Measurements from ENCODE around the gene FXYD4. TPM values are rescaled to one million over a fixed set of nuclear protein-coding genes. Genes with fewer than 3 reads are reported as not detected.

FXYD4 gene
- total and polyA plus RNA-seq, 4 donors: not detected

DNA sequence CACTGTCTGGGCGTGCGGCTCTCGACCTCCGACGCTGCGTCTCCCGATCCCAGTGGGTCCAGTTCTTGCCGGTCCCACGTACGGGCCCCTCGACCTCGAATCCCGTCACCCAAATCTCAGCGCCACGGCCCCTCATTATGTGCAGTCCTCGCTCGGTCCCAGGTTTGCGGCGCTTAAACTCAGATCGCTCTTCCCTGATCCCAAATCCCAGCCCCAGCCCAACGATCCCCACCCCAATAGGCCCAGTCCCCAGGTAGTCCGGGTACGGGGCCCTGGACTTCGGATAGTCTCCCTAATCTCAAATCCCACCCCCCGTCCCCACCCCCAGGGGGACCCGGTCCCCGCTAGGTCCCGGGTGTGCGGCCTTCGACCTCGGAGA is 36.9 kb downstream of the FXYD4 start:
- Histone ChIP-seq H3K36me3 (ENCODE audit: control insufficient read depth in 1 of 2, insufficient read depth in 2 of 2, low read length in 1 of 2) (no peaks in the 10 kb centered on the region), H3K9me3 (ENCODE audit: control insufficient read depth, low read length) (no peaks in the 10 kb centered on the region), H3K4me1 (ENCODE audit: control insufficient read depth in 1 of 2, insufficient read depth in 2 of 2, low read length in 2 of 2) (peaks cover 0 to 6% of the 10 kb centered on the region in 2 donors), H3K27ac (ENCODE audit: low read depth in 1 of 2, low read length in 2 of 2) (peak overlapping the region; percentile 50 to 99), H3K4me3 (ENCODE audit: low read length in 2 of 2) (peak overlapping the region; percentile 39 to 87), H3K27me3 (ENCODE audit: control insufficient read depth in 1 of 2, insufficient read depth in 2 of 2, low read length in 1 of 2) (no peaks in the 10 kb centered on the region)
- intact Hi-C loops (cut with DNase I): no loop called here
- 1% methylated on average over 31 of the region's 31 CpGs for WGBS, 2 donors
- DNase-seq: peak in 1 of 2 donors; percentile 76
- ATAC-seq (ENCODE audit: low FRiP score): no peak

- no peaks in the 10 kb centered on the region for H3K9me3 ChIP-seq (ENCODE audit: control insufficient read depth, low read length)
- no peaks in the 10 kb centered on the region for H3K27me3 ChIP-seq (ENCODE audit: control insufficient read depth in 1 of 2, insufficient read depth in 2 of 2, low read length in 1 of 2)
- no peaks in the 10 kb centered on the region for H3K36me3 ChIP-seq (ENCODE audit: control insufficient read depth in 1 of 2, insufficient read depth in 2 of 2, low read length in 1 of 2)
- peak within 1 kb of the TSS; percentile 39 to 87 for H3K4me3 ChIP-seq (ENCODE audit: low read length in 2 of 2)
- H3K27ac ChIP-seq (ENCODE audit: low read depth in 1 of 2, low read length in 2 of 2): peak within 1 kb of the TSS; percentile 50 to 99
- intact Hi-C loops (cut with DNase I): loop anchor here in 1 of 2 donors (1.0 kb wide), 1 partner anchor 11 kb away; no protein-coding TSS in a partner anchor
- peaks cover 0 to 6% of the 10 kb centered on the region in 2 donors for H3K4me1 ChIP-seq (ENCODE audit: control insufficient read depth in 1 of 2, insufficient read depth in 2 of 2, low read length in 2 of 2)
- 0 to 1% methylated on average over 60 to 68 of the region's 68 CpGs for WGBS, 2 donors
- DNase-seq (peak; percentile 97), ATAC-seq (ENCODE audit: low FRiP score) (peak; percentile 96)
Measured at GRCh38 chr10:43408710-43409384, 37.4 kb downstream of the FXYD4 start, which contains the start of gene HNRNPF. Gene HNRNPF (minus strand): TSS chr10:43409186. CDS start chr10:43387884, 21,302 bp downstream.

DNA sequence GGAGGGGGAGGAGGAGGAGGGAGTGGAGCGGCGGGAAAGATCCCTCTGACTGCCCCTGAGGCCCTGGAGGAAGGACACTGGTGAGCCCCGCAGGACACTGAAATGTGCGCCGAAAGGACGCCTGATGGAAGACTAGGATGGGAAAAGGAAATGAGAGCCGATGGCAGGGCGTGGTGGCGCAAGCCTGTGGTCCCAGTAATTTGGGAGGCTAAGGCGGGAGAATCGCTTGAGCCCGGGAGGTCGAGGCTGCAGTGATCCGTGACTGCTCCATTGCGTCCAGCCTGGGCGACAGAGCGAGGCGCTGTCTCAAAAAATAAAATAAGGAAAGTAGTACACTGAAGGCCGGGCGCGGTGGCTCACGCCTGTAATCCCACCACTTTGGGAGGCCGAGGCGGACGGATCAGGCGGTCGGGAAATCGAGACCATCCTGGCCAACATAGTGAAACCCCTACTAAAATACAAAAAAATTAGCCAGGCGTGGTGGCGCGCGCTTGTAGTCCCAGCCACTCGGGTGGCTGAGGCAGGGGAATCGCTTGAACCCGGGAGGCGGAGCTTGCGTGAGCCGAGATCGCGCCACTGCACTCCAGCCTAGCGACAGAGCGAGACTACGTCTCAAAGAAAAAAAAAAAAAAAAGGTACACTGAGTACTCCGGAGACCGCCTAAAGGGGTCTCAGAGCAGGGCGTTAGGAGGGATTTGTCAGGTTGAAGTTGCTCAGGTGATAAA is 38.1 kb downstream of the FXYD4 start:
- intact Hi-C loops (cut with DNase I): loop anchor here in 1 of 2 donors (1.0 kb wide), 1 partner anchor 11 kb away; no protein-coding TSS in a partner anchor
- WGBS, 2 donors: 6 to 12% methylated on average over 46 of the region's 46 CpGs

DNA sequence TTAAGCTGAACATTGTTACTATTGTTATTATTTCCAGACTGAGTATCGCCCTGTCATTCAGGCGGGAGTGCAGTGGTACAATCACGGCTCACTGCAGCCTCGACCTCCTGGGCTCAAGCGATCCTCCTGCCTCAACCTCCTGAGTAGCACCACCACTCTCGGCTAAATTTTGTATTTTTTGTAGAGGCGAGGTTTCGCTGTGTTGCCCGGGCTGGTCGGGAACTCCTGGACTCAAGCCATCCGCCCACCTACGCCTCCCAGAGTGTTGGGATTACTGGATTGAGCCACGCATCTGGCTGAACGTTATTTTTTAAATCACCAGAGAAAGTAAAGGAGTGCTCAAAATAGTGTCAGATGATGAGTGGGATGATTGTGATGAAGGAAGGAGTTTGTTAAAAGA is 38.9 kb downstream of the FXYD4 start:
- Histone ChIP-seq H3K27ac (ENCODE audit: low read depth in 1 of 2, low read length in 2 of 2) (no peak overlapping the region), H3K9me3 (ENCODE audit: control insufficient read depth, low read length) (no peaks in the 10 kb centered on the region), H3K36me3 (ENCODE audit: control insufficient read depth in 1 of 2, insufficient read depth in 2 of 2, low read length in 1 of 2) (no peaks in the 10 kb centered on the region), H3K4me1 (ENCODE audit: control insufficient read depth in 1 of 2, insufficient read depth in 2 of 2, low read length in 2 of 2) (peaks cover 0 to 6% of the 10 kb centered on the region in 2 donors), H3K4me3 (ENCODE audit: low read length in 2 of 2) (no peak overlapping the region), H3K27me3 (ENCODE audit: control insufficient read depth in 1 of 2, insufficient read depth in 2 of 2, low read length in 1 of 2) (no peaks in the 10 kb centered on the region)
- ATAC-seq (ENCODE audit: low FRiP score): no peak
- 73 to 82% methylated on average over 14 of the region's 14 CpGs for WGBS, 2 donors
- intact Hi-C loops (cut with DNase I): no loop called here
- DNase-seq: peak in 1 of 2 donors; percentile 39

More for the DNA sequence above, 38.1 kb downstream of the FXYD4 start:
- Histone ChIP-seq H3K4me3 (ENCODE audit: low read length in 2 of 2) (peak overlapping the region; percentile 30 to 36), H3K27me3 (ENCODE audit: control insufficient read depth in 1 of 2, insufficient read depth in 2 of 2, low read length in 1 of 2) (no peaks in the 10 kb centered on the region), H3K36me3 (ENCODE audit: control insufficient read depth in 1 of 2, insufficient read depth in 2 of 2, low read length in 1 of 2) (no peaks in the 10 kb centered on the region), H3K4me1 (ENCODE audit: control insufficient read depth in 1 of 2, insufficient read depth in 2 of 2, low read length in 2 of 2) (peaks cover 0 to 6% of the 10 kb centered on the region in 2 donors), H3K27ac (ENCODE audit: low read depth in 1 of 2, low read length in 2 of 2) (peak overlapping the region in 1 of 2 donors; percentile 82), H3K9me3 (ENCODE audit: control insufficient read depth, low read length) (no peaks in the 10 kb centered on the region)
- ATAC-seq (ENCODE audit: low FRiP score) (peak; percentile 0), DNase-seq (peak; percentile 71 to 81)

GRCh38 chr10:43411536-43411935 is 40.1 kb downstream of the FXYD4 start:
- no peaks in the 10 kb centered on the region for H3K4me1 ChIP-seq (ENCODE audit: control insufficient read depth in 1 of 2, insufficient read depth in 2 of 2, low read length in 2 of 2)
- DNase-seq: peak in 1 of 2 donors; percentile 23
- no peak overlapping the region for H3K27ac ChIP-seq (ENCODE audit: low read depth in 1 of 2, low read length in 2 of 2)
- 53% methylated on average over 2 of the region's 2 CpGs for WGBS, 2 donors
- no peak for ATAC-seq (ENCODE audit: low FRiP score)
- H3K36me3 ChIP-seq (ENCODE audit: control insufficient read depth in 1 of 2, insufficient read depth in 2 of 2, low read length in 1 of 2): no peaks in the 10 kb centered on the region
- H3K9me3 ChIP-seq (ENCODE audit: control insufficient read depth, low read length): no peaks in the 10 kb centered on the region
- intact Hi-C loops (cut with DNase I): no loop called here
- no peak overlapping the region for H3K4me3 ChIP-seq (ENCODE audit: low read length in 2 of 2)
- no peaks in the 10 kb centered on the region for H3K27me3 ChIP-seq (ENCODE audit: control insufficient read depth in 1 of 2, insufficient read depth in 2 of 2, low read length in 1 of 2)

DNA sequence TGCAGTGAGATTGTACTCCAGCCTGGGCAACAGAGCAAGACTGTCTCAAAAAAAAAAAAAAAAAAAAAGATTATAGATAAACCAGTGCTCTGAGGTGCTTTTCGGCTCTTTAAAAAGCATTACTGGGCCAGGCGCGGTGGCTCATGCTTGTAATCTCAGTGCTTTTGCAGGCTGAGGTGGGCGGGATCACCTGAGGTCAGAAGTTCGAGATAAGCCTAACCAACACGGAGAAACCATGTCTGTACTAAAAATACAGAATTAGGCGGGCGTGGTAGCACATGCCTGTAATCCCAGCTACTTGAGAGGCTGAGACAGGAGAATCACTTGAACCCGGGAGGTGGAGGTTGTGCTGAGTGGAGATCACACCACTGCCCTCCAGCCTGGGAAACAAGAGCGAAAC is 44.1 kb downstream of the FXYD4 start:
- no peaks in the 10 kb centered on the region for H3K9me3 ChIP-seq (ENCODE audit: control insufficient read depth, low read length)
- ATAC-seq (ENCODE audit: low FRiP score) (no peak), DNase-seq (peak in 1 of 2 donors; percentile 50)
- no peaks in the 10 kb centered on the region for H3K36me3 ChIP-seq (ENCODE audit: control insufficient read depth in 1 of 2, insufficient read depth in 2 of 2, low read length in 1 of 2)
- no peaks in the 10 kb centered on the region for H3K4me1 ChIP-seq (ENCODE audit: control insufficient read depth in 1 of 2, insufficient read depth in 2 of 2, low read length in 2 of 2)
- H3K27ac ChIP-seq (ENCODE audit: low read depth in 1 of 2, low read length in 2 of 2): no peak overlapping the region
- intact Hi-C loops (cut with DNase I): no loop called here
- no peaks in the 10 kb centered on the region for H3K27me3 ChIP-seq (ENCODE audit: control insufficient read depth in 1 of 2, insufficient read depth in 2 of 2, low read length in 1 of 2)
- 92% methylated on average over 10 of the region's 10 CpGs for WGBS, 2 donors
- no peak overlapping the region for H3K4me3 ChIP-seq (ENCODE audit: low read length in 2 of 2)

GRCh38 chr10:43417950-43418768 is 46.7 kb downstream of the FXYD4 start:
- intact Hi-C loops (cut with DNase I): no loop called here
- DNase-seq: no peak
- H3K4me1 ChIP-seq (ENCODE audit: control insufficient read depth in 1 of 2, insufficient read depth in 2 of 2, low read length in 2 of 2): no peaks in the 10 kb centered on the region
- no peak for ATAC-seq (ENCODE audit: low FRiP score)
- WGBS, 2 donors: 82 to 86% methylated on average over 14 of the region's 14 CpGs
- H3K27ac ChIP-seq (ENCODE audit: low read depth in 1 of 2, low read length in 2 of 2): no peak overlapping the region
- H3K9me3 ChIP-seq (ENCODE audit: control insufficient read depth, low read length): no peaks in the 10 kb centered on the region
- H3K27me3 ChIP-seq (ENCODE audit: control insufficient read depth in 1 of 2, insufficient read depth in 2 of 2, low read length in 1 of 2): no peaks in the 10 kb centered on the region
- H3K36me3 ChIP-seq (ENCODE audit: control insufficient read depth in 1 of 2, insufficient read depth in 2 of 2, low read length in 1 of 2): no peaks in the 10 kb centered on the region
- H3K4me3 ChIP-seq (ENCODE audit: low read length in 2 of 2): no peak overlapping the region

DNA sequence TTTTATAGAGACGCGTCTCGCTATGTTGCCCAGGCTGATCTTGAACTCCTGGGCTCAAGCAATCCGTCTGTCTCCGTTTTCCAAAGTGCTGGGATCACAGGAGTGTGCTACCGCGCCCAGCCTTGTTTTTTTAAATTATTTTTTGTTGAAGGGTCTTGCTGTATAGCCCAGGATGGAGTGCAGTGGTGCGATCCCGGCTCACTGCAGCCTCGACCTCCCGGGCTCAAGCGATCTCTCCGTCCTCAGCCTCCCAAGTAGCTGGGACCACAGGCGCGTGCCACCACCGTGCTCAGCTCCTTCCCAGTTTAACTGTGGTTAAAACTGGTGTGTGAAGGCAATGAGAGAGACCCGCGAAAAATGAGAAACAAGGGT is 48.5 kb downstream of the FXYD4 start:
- peak overlapping the region in 1 of 2 donors; percentile 6 for H3K4me3 ChIP-seq (ENCODE audit: low read length in 2 of 2)
- H3K9me3 ChIP-seq (ENCODE audit: control insufficient read depth, low read length): no peaks in the 10 kb centered on the region
- no peaks in the 10 kb centered on the region for H3K27me3 ChIP-seq (ENCODE audit: control insufficient read depth in 1 of 2, insufficient read depth in 2 of 2, low read length in 1 of 2)
- WGBS, 2 donors: 63 to 68% methylated on average over 18 of the region's 18 CpGs
- peak overlapping the region; percentile 57 to 90 for H3K27ac ChIP-seq (ENCODE audit: low read depth in 1 of 2, low read length in 2 of 2)
- intact Hi-C loops (cut with DNase I): loop anchor here in 1 of 2 donors (1.0 to 2.0 kb wide), 2 partner anchors 11 to 17 kb away; partner anchors contain the start of genes HNRNPF and ZNF487
- H3K4me1 ChIP-seq (ENCODE audit: control insufficient read depth in 1 of 2, insufficient read depth in 2 of 2, low read length in 2 of 2): no peaks in the 10 kb centered on the region
- no peaks in the 10 kb centered on the region for H3K36me3 ChIP-seq (ENCODE audit: control insufficient read depth in 1 of 2, insufficient read depth in 2 of 2, low read length in 1 of 2)
- ATAC-seq (ENCODE audit: low FRiP score) (no peak), DNase-seq (peak in 1 of 2 donors; percentile 75)

All from aorta (tissue), 5 donors.